CD4-positive, alpha-beta T cell treated with Interferon alpha-2 for 1 hour (primary cell): Measurements from ENCODE around the gene HDAC4.

Source experiments
- DNase-seq, 2 donors: peaks; one replicate each; pipeline ENCODE4 v3.0.0-alpha.2; 2020 to 2022

The HDAC4 gene

GRCh38 chr2:239395524-239395923 is 5.3 kb downstream of the HDAC4 start:
- DNase-seq = no peak

DNA sequence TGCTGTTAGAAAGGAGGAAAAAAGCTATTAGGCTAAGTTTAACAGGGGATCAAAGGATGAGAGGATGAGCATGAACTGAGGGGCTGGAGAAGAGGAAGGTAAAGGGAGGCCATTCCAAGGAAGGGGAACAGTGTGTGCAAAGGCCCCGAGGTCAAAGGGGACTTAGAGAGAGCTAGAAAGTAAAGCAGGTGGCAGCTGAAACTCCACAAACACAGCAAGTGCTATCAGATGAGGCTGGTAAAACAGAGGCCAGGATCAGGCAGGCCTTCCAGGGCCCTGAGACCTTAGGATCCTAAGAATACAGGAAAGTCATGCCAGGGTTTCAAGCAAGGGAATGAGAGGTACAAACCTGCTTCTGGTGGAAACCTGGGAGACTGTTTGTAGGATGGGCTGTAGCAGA is 5.8 kb downstream of the HDAC4 start:
- DNase-seq = no peak

GRCh38 chr2:239394346-239394945 is 6.4 kb downstream of the HDAC4 start:
- DNase-seq = no peak

DNA sequence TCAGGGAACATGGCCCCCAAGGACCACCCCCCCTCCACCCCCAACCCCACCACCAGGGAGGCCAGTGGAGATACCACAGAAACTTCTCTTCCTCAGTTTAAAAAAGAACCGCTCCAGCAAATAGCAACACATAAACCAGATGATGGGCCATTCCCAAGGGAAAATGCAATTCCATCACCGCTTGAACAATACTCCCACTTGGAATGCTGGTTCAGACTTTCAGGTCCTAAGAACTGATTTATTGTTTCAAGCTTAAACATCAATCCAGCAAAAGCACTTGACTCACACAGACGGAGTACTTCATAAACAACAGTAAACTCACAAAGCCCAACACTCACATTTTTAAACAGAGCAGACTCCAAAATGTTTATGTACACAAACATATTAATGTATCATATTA is 6.9 kb downstream of the HDAC4 start:
- DNase-seq = no peak

- no peak for DNase-seq
Measured at GRCh38 chr2:239393388-239393940, 7.4 kb downstream of the HDAC4 start.

DNA sequence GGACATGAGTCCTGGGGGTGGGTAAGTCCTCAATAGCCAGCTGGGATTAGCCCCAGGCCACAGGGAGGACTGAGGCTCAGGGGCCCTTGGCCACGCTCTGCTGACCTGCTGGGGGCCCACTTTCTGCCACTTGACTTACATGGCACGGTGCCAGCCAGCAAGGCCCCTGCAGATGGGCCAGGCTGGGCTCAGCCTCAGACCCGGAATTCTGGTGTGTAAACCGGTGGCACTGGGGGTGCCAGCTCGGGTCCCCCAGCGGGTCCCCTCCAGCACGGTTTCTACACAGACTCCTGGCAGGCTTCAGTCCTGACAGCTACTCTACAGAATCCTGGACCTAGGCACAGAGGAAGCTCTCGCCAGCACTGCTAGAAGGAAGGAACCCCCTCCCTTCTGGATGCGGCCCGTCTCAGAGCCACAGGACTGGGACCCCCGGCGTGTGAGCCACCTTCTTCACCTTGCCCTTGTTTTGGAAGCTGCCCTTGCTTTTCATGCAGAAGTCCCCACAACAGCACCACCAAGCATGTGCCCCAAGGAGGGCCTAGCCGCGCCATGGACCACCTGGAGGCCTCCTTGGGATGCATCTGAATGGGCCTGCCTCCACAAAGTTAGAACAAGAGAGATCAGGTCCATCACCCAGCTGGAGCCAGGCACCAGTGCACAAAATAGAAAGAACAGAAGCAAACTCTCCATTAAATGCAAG is 8.0 kb downstream of the HDAC4 start:
- DNase-seq = no peak

GRCh38 chr2:239392072-239392357 is 8.8 kb downstream of the HDAC4 start:
- no peak for DNase-seq

DNA sequence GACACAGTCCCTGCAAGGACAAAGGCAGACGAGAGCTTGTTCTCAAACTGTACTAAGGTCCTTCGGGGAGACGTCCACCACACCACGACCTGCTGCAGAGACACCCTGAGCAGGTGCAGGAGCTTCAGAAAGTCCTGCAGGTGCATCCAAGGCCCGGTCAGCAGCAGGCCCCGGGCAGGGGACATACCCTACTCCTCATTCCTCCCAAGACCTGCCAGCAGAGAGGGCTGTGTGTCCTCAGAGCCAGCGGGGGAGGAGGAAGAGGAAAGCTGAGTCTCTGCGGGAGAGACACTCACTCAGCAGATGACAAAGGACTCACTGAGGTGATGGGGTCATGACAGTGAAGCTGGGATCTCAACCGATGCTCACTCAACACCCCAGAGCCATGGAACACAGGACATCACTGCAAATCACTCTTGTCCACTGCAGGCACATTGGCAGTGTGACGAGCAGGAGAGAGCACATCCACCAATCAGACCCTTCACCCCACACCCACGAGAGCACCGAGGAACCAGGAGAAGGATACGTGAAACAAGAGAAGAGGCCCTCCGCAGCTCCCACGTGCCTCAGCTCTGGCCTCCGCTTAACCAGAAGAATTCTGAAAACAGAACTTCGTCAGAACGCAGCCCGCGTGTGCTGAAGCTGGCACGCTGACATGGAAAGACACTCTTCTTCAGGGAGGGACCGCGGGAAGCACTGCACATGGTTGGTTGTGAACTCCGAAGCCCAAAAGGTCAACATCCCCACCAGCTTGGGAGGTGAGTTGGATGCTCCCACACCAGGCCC is 9.3 kb downstream of the HDAC4 start:
- DNase-seq = no peak

- no peak for DNase-seq
Measured at GRCh38 chr2:239390546-239391285, 10.1 kb downstream of the HDAC4 start.

- DNase-seq = no peak
Measured at GRCh38 chr2:239389414-239390329, 11.1 kb downstream of the HDAC4 start.

- DNase-seq = no peak
Measured at GRCh38 chr2:239388236-239389151, 12.3 kb downstream of the HDAC4 start.

DNA sequence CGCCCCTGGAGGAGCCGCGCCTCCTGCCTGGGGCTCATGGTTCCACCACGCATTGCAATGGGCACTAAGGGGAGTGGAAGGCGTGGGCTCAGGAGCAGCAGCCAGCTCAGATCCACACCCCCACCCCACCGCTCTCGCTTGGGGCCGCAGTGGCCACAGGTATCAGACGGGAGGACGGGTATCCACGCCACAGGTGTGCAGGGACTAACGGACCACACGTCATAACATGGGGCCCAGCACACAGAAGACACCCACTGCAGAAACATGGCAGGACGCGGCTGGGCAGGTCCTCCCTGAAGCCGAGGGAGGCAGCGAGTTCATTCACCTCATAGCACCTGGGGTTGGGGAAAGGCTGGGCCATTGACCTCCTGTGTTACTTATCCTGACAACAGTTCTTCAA is 13.0 kb downstream of the HDAC4 start:
- DNase-seq = no peak

GRCh38 chr2:239386872-239387445 is 13.9 kb downstream of the HDAC4 start:
- no peak for DNase-seq

DNA sequence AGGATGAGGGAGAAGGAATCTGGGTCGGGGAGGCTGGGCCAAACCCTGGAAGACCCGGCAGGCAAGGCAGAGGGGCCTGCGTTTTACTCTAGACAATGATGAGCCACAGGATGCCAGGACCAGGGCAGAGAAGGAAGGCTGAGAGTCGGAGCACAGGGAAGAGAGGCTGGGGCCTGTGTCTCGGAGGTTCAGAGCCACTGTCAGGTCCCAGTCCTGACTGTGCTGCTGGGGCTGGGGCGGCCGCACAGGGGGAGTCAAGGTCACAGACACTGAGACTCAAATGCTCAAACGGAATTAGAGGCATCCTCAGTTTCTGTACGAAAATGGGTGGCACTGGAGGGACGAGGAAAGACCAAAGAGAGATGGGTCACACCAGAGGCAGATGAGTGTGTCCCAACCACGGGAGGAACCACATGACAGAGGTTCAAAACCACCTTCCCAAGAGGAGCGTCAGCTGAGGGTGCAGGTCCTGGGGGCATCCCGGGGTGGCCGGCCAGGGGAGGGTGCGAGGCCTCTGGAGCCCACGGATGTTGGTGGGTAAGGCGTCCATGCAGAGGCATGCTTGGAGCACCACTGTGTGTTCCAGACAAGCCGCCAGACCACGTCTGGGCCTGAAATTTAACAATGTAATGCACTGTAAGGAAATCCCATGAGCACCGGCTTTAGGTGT is 14.7 kb downstream of the HDAC4 start:
- no peak for DNase-seq

DNA sequence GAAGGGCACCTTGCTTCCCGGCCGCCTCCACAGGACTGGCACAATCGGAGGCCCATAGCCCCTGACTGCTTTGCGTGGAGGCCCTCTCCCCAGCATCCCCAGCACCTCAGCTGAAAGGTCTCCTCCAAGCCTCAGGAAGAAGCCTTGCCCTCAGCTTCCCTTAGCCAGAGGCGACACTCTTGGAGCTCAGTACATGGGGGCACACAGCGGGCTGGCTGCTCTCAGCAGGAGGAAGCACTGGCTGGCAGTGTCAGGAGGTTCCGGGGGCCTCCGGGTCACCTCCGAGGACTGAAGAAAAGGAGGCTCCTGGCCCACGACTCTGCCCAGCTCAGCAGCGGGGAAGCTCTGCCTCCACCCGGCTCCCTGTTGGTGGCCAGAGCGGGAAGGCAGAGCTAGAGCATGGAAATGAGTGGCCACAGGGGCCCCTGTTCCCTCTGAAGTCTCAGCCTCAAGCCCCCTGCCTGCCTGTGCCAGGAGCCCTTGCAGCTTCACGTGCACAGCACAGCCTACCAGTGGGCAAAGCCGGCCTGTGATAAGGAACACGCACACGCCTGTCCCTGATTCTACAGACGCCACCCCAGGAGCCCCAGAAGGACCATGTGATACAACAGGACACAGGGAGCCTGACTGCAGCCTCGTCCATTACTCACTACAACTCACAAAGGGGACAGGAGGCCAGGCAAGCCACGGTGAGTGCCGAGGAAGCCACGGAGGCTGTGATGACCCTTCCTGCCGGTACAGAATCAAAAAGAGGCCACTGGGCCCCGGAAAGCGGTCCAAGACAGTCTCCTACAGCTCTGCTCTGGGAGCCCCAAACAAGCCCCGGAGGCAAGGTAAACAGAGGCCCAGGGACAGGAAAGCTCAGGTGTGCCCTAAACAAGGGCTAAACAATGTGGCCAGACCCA is 15.5 kb downstream of the HDAC4 start:
- no peak for DNase-seq

DNA sequence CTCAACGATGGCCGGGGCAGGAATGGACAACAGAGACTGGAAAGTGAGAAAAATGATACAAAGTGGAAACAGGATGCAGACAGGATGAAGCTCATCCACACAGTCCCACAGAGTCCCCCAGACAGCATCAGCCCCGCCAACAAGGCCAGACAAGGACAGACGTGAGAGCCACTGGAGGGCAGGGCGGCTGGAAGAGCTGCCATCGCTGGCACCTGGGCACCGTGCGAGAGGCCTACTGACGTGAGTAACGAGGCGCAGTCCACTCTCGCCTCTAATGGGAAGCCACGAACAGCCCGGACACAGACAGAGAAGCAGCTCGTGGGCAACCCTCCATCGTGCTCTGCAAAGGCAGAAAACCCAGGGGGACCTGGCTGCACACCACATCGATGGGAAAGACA is 17.1 kb downstream of the HDAC4 start:
- no peak for DNase-seq

DNA sequence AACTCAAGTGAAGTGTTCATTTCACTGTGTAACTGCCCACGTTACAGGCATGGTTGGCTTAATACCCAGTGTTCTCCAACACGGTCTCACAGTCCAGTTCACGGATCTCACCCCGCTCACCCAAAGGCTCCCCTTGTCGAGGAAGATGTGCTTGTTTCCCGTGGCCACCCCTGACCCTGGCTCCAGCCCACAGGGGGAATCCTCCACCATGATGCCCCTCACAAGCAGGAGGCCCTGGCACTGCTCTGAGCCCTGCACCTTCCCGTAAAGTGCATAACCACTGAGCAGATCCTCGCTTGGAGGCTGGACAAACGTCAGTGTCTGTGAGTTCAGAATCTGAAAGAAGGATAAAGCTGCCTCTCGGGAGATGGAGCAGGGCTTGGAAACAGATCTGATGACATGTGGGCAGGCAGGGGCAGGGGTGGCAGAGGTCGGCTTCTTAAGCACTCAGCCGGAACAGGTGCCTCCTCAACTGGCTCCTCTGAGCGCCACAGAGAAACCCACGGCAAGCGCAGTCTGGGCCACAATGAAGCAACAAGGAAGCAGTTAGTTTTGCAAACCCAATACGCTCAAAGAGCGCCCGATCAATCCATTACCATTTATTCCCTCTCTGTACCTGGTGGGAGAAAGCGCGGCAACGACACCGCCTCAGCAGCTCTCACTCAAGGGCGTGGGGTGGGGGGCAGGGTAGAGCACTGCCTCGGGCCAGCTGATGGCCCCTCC is 17.6 kb downstream of the HDAC4 start:
- DNase-seq = no peak

- no peak for DNase-seq
Measured at GRCh38 chr2:239382384-239382880, 18.4 kb downstream of the HDAC4 start.
